Calu3 (cell line): ENCODE data around the gene PTCH2. TPM values are rescaled to one million over a fixed set of nuclear protein-coding genes. Genes with fewer than 3 reads are reported as not detected.
"Not testable (repeated sequence)": the region's sequence is repeated elsewhere in the genome, so short reads cannot be mapped to it uniquely, and the experiment has no call there.

ENCODE experiments used
- BruUV-seq: library from RNA; stranded (reverse); fragments of 400-500 nt; replicated peaks from 2 replicates; lab custom pipeline; 2021; lab: Mats Ljungman, UMichigan
- CTCF ChIA-PET: fragments of 300-600 bp; sonication (Branson Sonifier 250); formaldehyde crosslinking; loops from one replicate; lab custom pipeline; 2022; ENCODE audit warnings: antibody characterized with exemption; lab: Charles Lee
- DNase-seq: peaks from one replicate; pipeline ENCODE4 v3.0.0; 2022
- H3K27ac Mint-ChIP-seq: one replicate; pipeline ENCODE4 v1.8.0; 2022; ENCODE audit warnings: mixed read lengths; ENCODE audit not compliant: unreplicated experiment
- H3K27me3 Mint-ChIP-seq: one replicate; pipeline ENCODE4 v1.8.0; 2022; ENCODE audit warnings: mixed read lengths; ENCODE audit not compliant: unreplicated experiment
- H3K36me3 Mint-ChIP-seq: one replicate; pipeline ENCODE4 v1.8.0; 2022; ENCODE audit warnings: mild to moderate bottlenecking, moderate library complexity, mixed read lengths; ENCODE audit not compliant: insufficient read depth, unreplicated experiment
- H3K4me1 Mint-ChIP-seq: one replicate; pipeline ENCODE4 v1.8.0; 2022; ENCODE audit warnings: mild to moderate bottlenecking, low read depth, mixed read lengths; ENCODE audit not compliant: unreplicated experiment
- H3K4me3 Mint-ChIP-seq: one replicate; pipeline ENCODE4 v1.8.0; 2022; ENCODE audit warnings: mild to moderate bottlenecking, low read depth, moderate library complexity, mixed read lengths; ENCODE audit not compliant: unreplicated experiment
- H3K9me3 Mint-ChIP-seq: one replicate; pipeline ENCODE4 v1.8.0; 2022; ENCODE audit warnings: low read depth, mixed read lengths; ENCODE audit not compliant: unreplicated experiment
- CTCF ChIP-seq: fragments of 200-600 bp; IDR thresholded peaks from one replicate; pipeline ENCODE4 v1.8.0; 2022; ENCODE audit warnings: antibody characterized with exemption; ENCODE audit not compliant: unreplicated experiment
- intact Hi-C: fragments of 100-400 bp; cut with micrococcal nuclease; formaldehyde crosslinking; loops from one replicate; pipeline ENCODE4 v1.10.0; 2022; ENCODE audit not compliant: unreplicated experiment
- total RNA-seq: library from RNA; stranded (reverse); gene quantifications from 2 replicates; pipeline ENCODE4 v1.2.3, GENCODE V29; 2022

The PTCH2 gene
- total RNA-seq, 1 experiment from 2014 or later = 0.78 TPM

GRCh38 chr1:44819196-44819607 lies 23.9 kb downstream of the PTCH2 start:
- Mint-ChIP-seq H3K4me1 (peaks cover 48% of the 10 kb centered on the region), H3K36me3 (peaks cover 21% of the 10 kb centered on the region), H3K27ac (peak overlapping the region; percentile 100), H3K9me3 (no peaks in the 10 kb centered on the region), H3K27me3 (no peaks in the 10 kb centered on the region), H3K4me3 (peak overlapping the region; percentile 75)
- CTCF ChIA-PET = interaction anchor here (0.7 to 1.2 kb wide), 3 partner anchors 11 to 251 kb away, joined by 4 to 6 read pairs (median 4); partner anchors contain the start of genes BTBD19 and PLK3
- intact Hi-C loops = no loop called here
- no TSS peak for BruUV-seq
- TF ChIP-seq CTCF = no peak
- DNase-seq = no peak

GRCh38 chr1:44817771-44818495 lies 25.1 kb downstream of the PTCH2 start:
- intact Hi-C loops = no loop called here
- no peak for TF ChIP-seq CTCF
- no peak for DNase-seq
- BruUV-seq = no TSS peak
- Mint-ChIP-seq H3K27me3 (no peaks in the 10 kb centered on the region), H3K36me3 (peaks cover 25% of the 10 kb centered on the region), H3K4me3 (peak overlapping the region; percentile 75), H3K9me3 (no peaks in the 10 kb centered on the region), H3K4me1 (peaks cover 48% of the 10 kb centered on the region), H3K27ac (peak overlapping the region; percentile 50)
- CTCF ChIA-PET = interaction anchor here (1.2 kb wide), 1 partner anchor 18 kb away, joined by 3 read pairs; the partner anchor contains the start of gene PLK3

GRCh38 chr1:44817307-44817706 lies 25.7 kb downstream of the PTCH2 start:
- H3K9me3 Mint-ChIP-seq = no peaks in the 10 kb centered on the region
- no TSS peak for BruUV-seq
- DNase-seq = no peak
- H3K36me3 Mint-ChIP-seq = peaks cover 27% of the 10 kb centered on the region
- TF ChIP-seq CTCF = no peak
- H3K4me1 Mint-ChIP-seq = peaks cover 48% of the 10 kb centered on the region
- H3K27me3 Mint-ChIP-seq = no peaks in the 10 kb centered on the region
- peak overlapping the region; percentile 50 for H3K27ac Mint-ChIP-seq
- H3K4me3 Mint-ChIP-seq = peak overlapping the region; percentile 75
- CTCF ChIA-PET = interaction anchor here (1.2 kb wide), 1 partner anchor 17 kb away, joined by 3 read pairs; the partner anchor contains the start of gene PLK3
- intact Hi-C loops = no loop called here

- Mint-ChIP-seq H3K4me1 (peaks cover 59% of the 10 kb centered on the region), H3K36me3 (peaks cover 37% of the 10 kb centered on the region)
- CTCF ChIA-PET, H3K9me3 Mint-ChIP-seq, DNase-seq, intact Hi-C loops, H3K27me3 Mint-ChIP-seq, BruUV-seq, H3K27ac Mint-ChIP-seq, H3K4me3 Mint-ChIP-seq: not testable (repeated sequence)
Observed at GRCh38 chr1:44815926-44816325, 27.1 kb downstream of the PTCH2 start.
